Rectal smooth muscle tissue (tissue), 1 donor: Measurements from ENCODE around the gene B3GNT9.

ENCODE experiments used
- H3K27ac ChIP-seq: one replicate; pipeline ENCODE4 v1.7.0; 2013; ENCODE audit warnings: low read depth, low read length, inconsistent platforms
- H3K27me3 ChIP-seq: one replicate; pipeline ENCODE4 v1.7.0; 2013; ENCODE audit warnings: low read length; ENCODE audit not compliant: control insufficient read depth, insufficient read depth
- H3K36me3 ChIP-seq: one replicate; pipeline ENCODE4 v1.7.0; 2013; ENCODE audit warnings: low read length; ENCODE audit not compliant: control insufficient read depth, insufficient read depth
- H3K4me1 ChIP-seq: one replicate; pipeline ENCODE4 v1.7.0; 2013; ENCODE audit warnings: low read length; ENCODE audit not compliant: control insufficient read depth, insufficient read depth
- H3K4me3 ChIP-seq: one replicate; pipeline ENCODE4 v1.7.0; 2013; ENCODE audit warnings: low read length
- H3K9ac ChIP-seq: one replicate; pipeline ENCODE4 v1.7.0; 2013; ENCODE audit warnings: low read length

Gene B3GNT9

GRCh38 chr16:67108931-67109406, 41.8 kb downstream of the B3GNT9 start:
- Histone ChIP-seq H3K4me3 (peak overlapping the region; percentile 82), H3K27me3 (no peaks in the 10 kb centered on the region), H3K4me1 (no peaks in the 10 kb centered on the region), H3K36me3 (no peaks in the 10 kb centered on the region), H3K9ac (no peak overlapping the region), H3K27ac (peak overlapping the region; percentile 75)

DNA sequence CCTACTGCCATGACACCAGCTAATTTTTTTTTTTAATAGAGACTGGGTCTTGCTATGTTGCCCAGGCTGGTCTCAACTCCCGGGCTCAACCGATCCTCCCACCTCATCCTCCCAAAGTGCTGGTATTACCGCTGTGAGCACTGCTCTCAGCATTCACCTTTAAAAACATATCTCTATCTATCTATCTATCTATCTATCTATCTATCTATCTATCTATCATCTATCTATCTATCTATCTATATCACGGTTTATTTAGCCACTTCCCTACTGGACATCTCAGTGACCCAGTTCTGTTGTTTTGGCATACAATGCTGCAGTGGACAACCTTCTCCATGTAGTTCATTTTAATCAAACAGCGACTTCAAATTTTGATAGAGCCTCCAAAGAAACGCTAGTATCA, 42.3 kb downstream of the B3GNT9 start:
- Histone ChIP-seq H3K36me3 (no peaks in the 10 kb centered on the region), H3K27ac (no peak overlapping the region), H3K9ac (no peak overlapping the region), H3K27me3 (no peaks in the 10 kb centered on the region), H3K4me3 (no peak overlapping the region), H3K4me1 (no peaks in the 10 kb centered on the region)

GRCh38 chr16:67105881-67106280, 44.9 kb downstream of the B3GNT9 start:
- H3K36me3 ChIP-seq: no peaks in the 10 kb centered on the region
- H3K27ac ChIP-seq: no peak overlapping the region
- no peak overlapping the region for H3K4me3 ChIP-seq
- no peaks in the 10 kb centered on the region for H3K27me3 ChIP-seq
- H3K4me1 ChIP-seq: no peaks in the 10 kb centered on the region
- no peak overlapping the region for H3K9ac ChIP-seq

- Histone ChIP-seq H3K4me3 (no peak overlapping the region), H3K9ac (no peak overlapping the region), H3K36me3 (no peaks in the 10 kb centered on the region), H3K27ac (no peak overlapping the region), H3K4me1 (no peaks in the 10 kb centered on the region), H3K27me3 (no peaks in the 10 kb centered on the region)
Observed at GRCh38 chr16:67105246-67105645, 45.6 kb downstream of the B3GNT9 start.

- no peak overlapping the region for H3K4me3 ChIP-seq
- no peak overlapping the region for H3K27ac ChIP-seq
- H3K27me3 ChIP-seq: no peaks in the 10 kb centered on the region
- no peak overlapping the region for H3K9ac ChIP-seq
- no peaks in the 10 kb centered on the region for H3K4me1 ChIP-seq
- H3K36me3 ChIP-seq: no peaks in the 10 kb centered on the region
Observed at GRCh38 chr16:67104845-67105244, 46.0 kb downstream of the B3GNT9 start.

DNA sequence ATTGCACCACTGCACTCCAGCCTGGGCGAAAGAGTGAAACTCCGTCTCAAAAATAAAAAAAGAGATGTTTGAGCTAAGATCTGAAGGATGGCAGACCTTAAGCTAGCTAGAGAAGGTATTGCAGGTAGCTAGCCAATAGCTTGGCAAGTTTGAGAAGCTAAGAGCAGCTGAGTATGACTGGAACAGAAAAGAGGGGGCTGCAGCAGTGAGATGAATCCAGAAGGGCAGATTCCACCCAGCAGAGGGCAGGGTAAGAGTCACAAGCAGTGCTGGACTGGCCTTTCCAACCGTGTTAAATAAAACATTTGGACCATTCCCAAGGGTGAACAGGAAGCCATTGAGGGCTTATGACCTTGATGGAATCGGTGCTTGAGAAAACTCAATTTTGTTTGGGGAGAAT, 46.7 kb downstream of the B3GNT9 start:
- Histone ChIP-seq H3K9ac (no peak overlapping the region), H3K4me3 (no peak overlapping the region), H3K27me3 (no peaks in the 10 kb centered on the region), H3K27ac (no peak overlapping the region), H3K4me1 (no peaks in the 10 kb centered on the region), H3K36me3 (no peaks in the 10 kb centered on the region)

DNA sequence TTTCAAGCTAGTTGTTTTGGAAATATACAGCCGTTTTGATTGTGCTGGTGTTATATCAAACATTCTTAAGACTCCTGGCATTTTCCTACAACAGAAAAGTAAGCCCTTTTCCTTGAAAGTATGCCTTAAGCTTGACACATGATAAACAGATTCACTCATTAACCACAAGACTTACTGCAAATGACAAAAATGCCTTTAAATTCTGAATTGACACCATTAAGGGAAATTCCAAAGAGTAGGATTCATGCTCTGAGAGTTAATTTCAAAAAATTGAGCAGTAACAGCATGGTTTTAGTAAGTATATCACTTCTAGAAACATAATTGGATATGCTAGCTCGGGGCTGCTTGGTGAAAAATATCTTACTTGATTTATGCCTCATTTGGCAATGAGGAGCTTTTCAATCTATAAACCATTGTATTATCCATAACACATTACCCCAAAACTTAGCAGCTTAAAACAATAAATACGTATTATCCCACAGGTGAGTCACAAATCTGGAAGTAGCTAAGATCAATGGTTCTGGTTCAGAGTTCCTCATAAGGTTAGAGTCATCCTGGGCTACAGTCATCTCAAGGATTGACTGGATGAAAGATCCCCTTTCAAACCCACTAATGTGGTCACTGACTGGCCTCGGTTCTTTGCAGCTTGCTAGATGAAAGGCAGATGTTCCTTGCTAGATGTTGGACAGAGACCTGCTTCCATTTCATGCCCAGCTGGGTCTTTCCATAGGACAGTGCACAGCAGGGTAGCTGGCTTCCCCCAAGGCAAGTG, 49.3 kb downstream of the B3GNT9 start:
- Histone ChIP-seq H3K27ac (no peak overlapping the region), H3K36me3 (no peaks in the 10 kb centered on the region), H3K27me3 (no peaks in the 10 kb centered on the region), H3K4me3 (no peak overlapping the region), H3K9ac (no peak overlapping the region), H3K4me1 (no peaks in the 10 kb centered on the region)

- Histone ChIP-seq H3K36me3 (no peaks in the 10 kb centered on the region), H3K9ac (no peak overlapping the region), H3K27ac (no peak overlapping the region), H3K4me3 (no peak overlapping the region), H3K4me1 (no peaks in the 10 kb centered on the region), H3K27me3 (no peaks in the 10 kb centered on the region)
Observed at GRCh38 chr16:67100569-67101310, 50.1 kb downstream of the B3GNT9 start.

GRCh38 chr16:67098599-67098998, 52.2 kb downstream of the B3GNT9 start:
- H3K27ac ChIP-seq: no peak overlapping the region
- H3K4me3 ChIP-seq: no peak overlapping the region
- no peaks in the 10 kb centered on the region for H3K36me3 ChIP-seq
- H3K27me3 ChIP-seq: no peaks in the 10 kb centered on the region
- no peak overlapping the region for H3K9ac ChIP-seq
- H3K4me1 ChIP-seq: no peaks in the 10 kb centered on the region
